ENCODE measurements around the gene GZMM. TPM values are rescaled to one million over a fixed set of nuclear protein-coding genes. Genes with fewer than 3 reads are reported as not detected.

GZMM gene
- total RNA-seq, 1 donor from 2014 or later, result 2.9 TPM

- intact Hi-C loops (cut with DNase I), result no loop called here
- Histone ChIP-seq H3K27me3 (no peaks in the 10 kb centered on the region), H3K36me3 (no peaks in the 10 kb centered on the region), H3K4me1 (peaks cover 46% of the 10 kb centered on the region), H3K27ac (peak within 1 kb of the TSS; percentile 89), H3K4me3 (peak within 1 kb of the TSS; percentile 98), H3K9me3 (no peaks in the 10 kb centered on the region)
- TF ChIP-seq CTCF (IDR thresholded peaks at IDR 0.05), result no peak
- DNase-seq (peak; percentile 99), ATAC-seq (peak; percentile 93)
Observed at GRCh38 chr19:572140-572742, 28.4 kb downstream of the GZMM start, which contains the start of gene BSG. Gene BSG, plus strand, starts transcription at chr19:572596. Its CDS starts 39 bp downstream, at chr19:572635.

- H3K4me3 ChIP-seq, result peak overlapping the region; percentile 98
- H3K4me1 ChIP-seq, result peaks cover 47% of the 10 kb centered on the region
- ATAC-seq (peak; percentile 18), DNase-seq (peak; percentile 80)
- TF ChIP-seq CTCF (IDR thresholded peaks at IDR 0.05), result no peak
- H3K9me3 ChIP-seq, result no peaks in the 10 kb centered on the region
- no peaks in the 10 kb centered on the region for H3K27me3 ChIP-seq
- H3K27ac ChIP-seq, result peak overlapping the region; percentile 89
- intact Hi-C loops (cut with DNase I), result no loop called here
- H3K36me3 ChIP-seq, result no peaks in the 10 kb centered on the region
Observed at GRCh38 chr19:572743-573518, 29.1 kb downstream of the GZMM start.

- peaks cover 47% of the 10 kb centered on the region for H3K4me1 ChIP-seq
- no peaks in the 10 kb centered on the region for H3K9me3 ChIP-seq
- no peaks in the 10 kb centered on the region for H3K27me3 ChIP-seq
- H3K4me3 ChIP-seq, result peak overlapping the region; percentile 98
- H3K27ac ChIP-seq, result peak overlapping the region; percentile 89
- DNase-seq, result no peak
- no peak for TF ChIP-seq CTCF (IDR thresholded peaks at IDR 0.05)
- intact Hi-C loops (cut with DNase I), result no loop called here
- ATAC-seq, result no peak
- no peaks in the 10 kb centered on the region for H3K36me3 ChIP-seq
Observed at GRCh38 chr19:573519-573825, 29.6 kb downstream of the GZMM start.

- Histone ChIP-seq H3K4me1 (peaks cover 47% of the 10 kb centered on the region), H3K9me3 (no peaks in the 10 kb centered on the region), H3K4me3 (peak overlapping the region; percentile 8), H3K27ac (no peak overlapping the region), H3K36me3 (peaks cover 7% of the 10 kb centered on the region), H3K27me3 (no peaks in the 10 kb centered on the region)
- intact Hi-C loops (cut with DNase I), result no loop called here
- no peak for TF ChIP-seq CTCF (IDR thresholded peaks at IDR 0.05)
- ATAC-seq (peak; percentile 0), DNase-seq (no peak)
Observed at GRCh38 chr19:574658-575526, 31.0 kb downstream of the GZMM start.

GRCh38 chr19:575527-576506 lies 32.0 kb downstream of the GZMM start:
- H3K27ac ChIP-seq, result no peak overlapping the region
- intact Hi-C loops (cut with DNase I), result no loop called here
- DNase-seq (no peak), ATAC-seq (no peak)
- no peaks in the 10 kb centered on the region for H3K9me3 ChIP-seq
- H3K27me3 ChIP-seq, result no peaks in the 10 kb centered on the region
- H3K4me1 ChIP-seq, result peaks cover 47% of the 10 kb centered on the region
- no peak overlapping the region for H3K4me3 ChIP-seq
- no peak for TF ChIP-seq CTCF (IDR thresholded peaks at IDR 0.05)
- H3K36me3 ChIP-seq, result peaks cover 12% of the 10 kb centered on the region
